Gastrocnemius medialis (tissue), 4 donors: ENCODE data around the gene RHOJ.

Experiments used
- CTCF ChIP-seq, 5 experiments: fragments of 450-650 bp in 3 of 5; fragments of 200-600 bp in 2 of 5; sonication (generic) in 2 of 5; IDR thresholded peaks in 4 of 5; conservative IDR thresholded peaks in 1 of 5; 1 replicate in 4 of 5; 2 replicates in 1 of 5; pipeline ENCODE4 v1.5.1; 2016 to 2019; ENCODE audit warnings: antibody characterized with exemption in 5 of 5, mild to moderate bottlenecking in 3 of 5, moderate library complexity in 3 of 5
- POLR2A ChIP-seq, 2 donors: fragments of 450-650 bp; IDR thresholded peaks; one replicate each; pipeline ENCODE4 v1.6.1; 2017; ENCODE audit warnings: antibody characterized with exemption in 2 of 2, mild to moderate bottlenecking in 2 of 2, moderate library complexity in 2 of 2

- TF ChIP-seq CTCF (IDR thresholded peaks at IDR 0.05 in 4 of 5, conservative IDR thresholded peaks at IDR 0.05 in 1 of 5) (no peak), POLR2A (IDR thresholded peaks at IDR 0.05) (no peak)
Observed at GRCh38 chr14:63231766-63232165, 27.5 kb downstream of the RHOJ start.
